Hepatic stellate cell (primary cell): ENCODE data around the gene RGPD6.
"Not testable (repeated sequence)": the region's sequence is repeated elsewhere in the genome, so short reads cannot be mapped to it uniquely, and the experiment has no call there.

ENCODE experiments used
- DNase-seq: peaks from one replicate; pipeline ENCODE4 v3.0.0; 2011; ENCODE audit warnings: low spot score

RGPD6 gene

DNA sequence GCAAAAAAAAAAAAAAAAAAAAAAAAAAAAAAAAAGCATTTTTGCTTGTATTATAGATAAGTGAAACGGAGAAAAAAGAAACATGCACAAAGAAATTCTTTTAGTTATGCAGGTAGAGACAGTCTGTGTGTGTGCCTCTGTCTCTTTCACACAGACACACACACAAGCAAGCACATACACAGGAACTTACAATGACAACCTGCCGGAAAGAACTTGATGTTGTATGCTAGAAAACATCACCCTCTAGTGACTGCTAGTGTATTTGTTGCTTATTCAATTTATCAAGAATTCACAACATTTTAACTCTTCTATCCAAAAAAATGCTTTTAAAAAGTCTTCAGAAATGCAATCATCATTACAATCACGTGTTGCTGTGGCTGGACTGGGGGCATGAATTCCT lies 95.8 kb downstream of the RGPD6 start:
- DNase-seq = not testable (repeated sequence)

DNA sequence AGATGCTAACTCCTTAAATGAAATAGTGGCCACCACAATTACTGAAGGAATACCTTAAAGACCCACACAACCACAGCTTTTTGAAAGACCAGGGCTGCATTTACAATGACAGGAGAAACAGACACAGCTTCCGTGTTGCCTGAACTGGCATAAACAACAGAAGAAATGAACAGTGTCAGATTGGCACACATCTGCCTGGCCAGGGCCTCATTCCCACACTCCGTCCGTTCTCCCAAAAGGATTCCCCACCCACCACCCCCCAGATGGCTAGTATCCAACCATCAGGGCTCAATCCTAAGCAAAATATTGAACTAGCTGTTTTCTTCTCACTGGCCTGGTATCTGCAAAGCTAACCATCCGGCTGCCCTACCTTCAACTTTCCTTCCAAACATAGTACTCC lies 96.9 kb downstream of the RGPD6 start:
- DNase-seq = not testable (repeated sequence)

DNA sequence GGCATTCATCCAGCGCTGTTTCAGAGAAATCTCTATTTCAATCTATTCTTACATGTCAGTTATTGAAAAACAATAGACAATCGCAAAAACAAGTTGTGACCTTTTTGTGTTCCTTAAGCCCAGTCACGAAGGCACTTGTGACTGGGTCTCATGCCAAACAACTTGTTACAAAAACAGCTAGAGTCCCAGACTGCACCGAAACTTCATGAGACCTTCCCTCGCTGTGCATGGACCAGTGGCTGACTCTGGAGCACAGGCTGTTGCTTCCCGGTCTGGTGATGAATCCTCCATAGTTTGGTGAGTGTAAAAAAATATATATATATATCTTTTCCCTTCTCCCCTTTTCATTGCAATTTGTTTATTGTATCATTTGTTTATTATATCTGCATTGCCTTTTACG lies 99.7 kb downstream of the RGPD6 start:
- DNase-seq = not testable (repeated sequence)

DNA sequence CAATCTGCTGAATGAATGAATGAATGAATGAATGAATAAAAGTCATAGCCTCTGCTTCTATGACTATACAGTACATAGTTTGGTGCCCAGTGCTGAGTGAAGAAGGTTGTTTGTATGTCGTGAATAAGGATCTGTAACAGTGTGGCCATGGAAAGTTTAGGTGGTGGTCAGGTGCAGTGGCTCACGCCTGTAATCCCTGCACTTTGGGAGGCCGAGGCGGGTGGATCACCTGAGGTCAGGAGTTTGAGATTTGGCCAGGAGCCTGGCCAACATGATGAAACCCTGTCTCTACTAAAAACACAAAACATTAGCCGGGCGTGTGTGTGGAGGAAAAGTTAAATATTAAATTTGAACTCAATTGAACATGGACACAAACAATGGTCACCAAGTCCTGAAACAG lies 100.1 kb downstream of the RGPD6 start:
- DNase-seq = not testable (repeated sequence)

DNA sequence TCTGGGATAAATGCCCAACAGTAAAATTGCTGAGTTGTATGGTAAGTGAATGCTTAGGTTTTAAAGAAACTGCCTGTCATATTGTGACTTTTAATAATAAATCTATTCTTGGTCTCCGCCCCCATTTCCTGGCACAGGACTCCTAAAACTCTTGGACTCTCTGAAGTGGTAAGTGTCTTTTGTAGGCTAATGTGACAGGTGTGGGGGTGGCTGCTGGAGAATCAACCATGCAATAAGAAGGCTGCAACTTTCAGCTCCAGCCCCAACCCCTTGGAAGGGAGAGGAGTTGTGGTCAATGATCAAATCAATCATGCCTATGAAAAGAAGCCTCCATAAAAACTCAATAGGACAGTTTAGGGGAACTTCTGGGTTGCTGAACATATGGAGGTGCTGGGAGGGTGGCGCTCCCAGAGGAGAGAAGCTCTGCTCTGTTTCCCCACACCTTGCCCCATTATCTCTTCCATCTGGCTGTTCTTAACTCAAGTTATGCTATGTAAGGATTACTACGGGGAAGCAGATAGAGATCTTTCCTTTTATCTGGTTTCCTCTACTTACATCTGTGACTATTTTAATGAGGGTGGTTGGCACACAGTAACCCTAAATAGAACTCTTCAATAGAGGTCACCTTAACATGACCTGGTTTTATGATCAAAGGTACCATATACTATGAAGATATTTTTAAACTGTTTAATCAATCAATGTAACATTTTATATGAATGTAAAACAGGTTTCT lies 101.2 kb downstream of the RGPD6 start:
- not testable (repeated sequence) for DNase-seq

DNA sequence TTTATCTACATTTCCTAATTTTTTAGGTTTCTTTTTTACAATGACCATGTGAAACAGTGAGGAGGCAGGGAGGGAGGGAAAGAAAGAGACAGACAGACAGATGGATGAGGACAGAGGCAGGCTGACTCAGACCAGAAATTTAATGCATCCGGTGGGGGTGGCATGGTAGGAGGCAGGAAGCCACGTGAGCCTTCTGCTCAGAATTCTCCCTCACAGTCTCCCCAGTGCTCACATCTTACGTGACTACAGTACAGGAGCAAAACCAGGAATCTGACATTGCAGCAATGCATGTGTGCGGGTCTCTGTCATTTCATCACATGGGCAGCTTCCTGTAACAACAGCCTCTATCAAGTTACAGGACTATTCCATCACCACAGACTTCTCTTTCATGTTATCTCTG lies 102.1 kb downstream of the RGPD6 start:
- not testable (repeated sequence) for DNase-seq

DNA sequence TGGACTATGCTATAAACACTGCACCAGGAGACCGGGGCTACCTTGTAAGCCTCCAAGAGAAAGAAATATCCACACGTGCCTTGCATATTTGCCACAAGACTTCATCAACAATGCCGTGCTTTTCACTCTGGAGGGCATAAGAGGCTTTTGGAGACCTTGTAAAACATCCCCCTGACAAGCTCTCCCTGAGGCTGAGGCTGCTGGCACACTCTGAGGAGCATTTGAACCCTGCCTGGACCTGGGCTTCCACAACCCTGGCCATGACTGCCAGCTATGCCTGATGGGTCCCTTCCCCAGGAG lies 104.0 kb downstream of the RGPD6 start:
- DNase-seq = not testable (repeated sequence)

DNA sequence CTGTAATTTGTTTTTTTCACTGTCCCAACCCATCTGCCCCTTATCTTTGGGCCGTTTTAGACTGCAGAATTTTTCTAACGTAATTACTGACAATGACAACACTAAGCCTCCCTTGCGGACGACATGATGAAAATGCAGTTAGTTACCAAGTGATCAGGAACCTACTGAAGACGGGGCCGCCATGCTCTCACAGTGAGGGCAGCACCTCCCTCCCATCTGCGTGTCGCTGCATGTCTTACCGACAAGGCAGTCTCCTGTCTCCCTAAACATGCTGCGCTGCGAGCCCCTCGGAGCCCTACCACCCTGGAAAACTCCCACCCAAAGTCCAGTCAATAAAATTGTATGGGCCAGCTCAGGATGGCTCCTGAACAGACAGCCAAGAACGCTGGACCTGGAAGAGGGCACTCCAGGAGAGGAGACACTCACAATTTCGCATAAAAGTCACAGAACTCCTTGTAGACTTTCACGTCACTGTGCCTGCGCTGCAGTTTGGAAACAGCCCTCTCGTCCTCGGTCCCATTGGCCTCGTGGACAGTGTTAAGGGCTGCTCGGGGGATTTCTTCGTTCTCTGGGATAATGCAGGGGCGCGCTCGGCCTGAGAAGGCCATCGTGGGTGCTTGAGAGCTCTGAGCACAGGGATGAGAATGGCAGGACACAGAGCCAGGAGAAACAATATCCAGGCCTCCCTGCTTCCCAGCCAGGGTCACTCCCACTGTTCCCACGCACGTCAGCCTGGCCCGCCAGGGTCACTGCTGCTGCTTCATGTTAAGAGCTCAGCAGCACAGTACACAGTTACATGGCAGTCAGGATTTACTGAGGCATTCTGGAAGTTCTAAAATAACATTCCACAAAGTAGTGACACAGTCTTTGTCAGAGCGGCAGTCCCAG lies 104.6 kb downstream of the RGPD6 start, which contains the start of gene LIMS4:
LIMS4 (minus strand) TSS at position 646 of the 888 bp plus-strand sequence; CDS start at position 608, 38 bp downstream.
- DNase-seq = not testable (repeated sequence)

DNA sequence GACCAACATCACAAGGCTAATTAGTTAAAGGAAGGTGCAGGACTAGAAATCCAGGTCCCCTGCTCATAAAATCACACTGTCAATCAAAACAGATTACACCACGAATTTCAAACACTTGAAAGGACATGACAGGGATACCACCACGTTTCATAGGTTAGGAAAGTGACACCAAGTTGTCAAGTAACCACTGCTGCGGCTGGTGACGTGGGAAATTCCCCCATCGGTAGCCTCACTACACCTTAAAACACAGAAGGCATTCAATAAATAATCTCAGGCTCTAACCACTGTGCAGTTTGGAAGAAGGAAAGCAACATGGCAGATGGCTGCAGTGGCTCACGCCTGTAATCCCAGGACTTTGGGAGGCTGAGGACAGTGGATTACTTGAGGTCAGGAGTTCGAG lies 108.1 kb downstream of the RGPD6 start:
- DNase-seq = not testable (repeated sequence)

DNA sequence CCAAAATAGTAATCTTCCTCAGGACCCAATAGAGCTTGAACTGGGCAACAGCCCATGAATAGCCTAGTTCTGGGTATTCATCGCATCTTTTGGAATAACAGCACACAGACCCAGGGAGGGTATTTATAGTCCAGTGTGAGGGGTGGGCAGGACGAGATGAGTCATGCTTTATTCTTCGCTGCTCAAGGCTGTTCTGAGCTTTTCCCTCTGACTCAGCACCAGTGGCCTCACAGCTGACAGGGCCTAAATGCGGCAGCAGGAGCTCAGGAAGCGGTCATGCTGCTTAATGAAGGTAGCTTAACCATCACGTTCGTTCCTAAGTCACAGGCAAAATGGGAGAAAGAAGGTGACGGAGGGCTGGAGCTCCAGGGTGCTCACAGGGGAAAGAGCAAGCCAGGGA lies 111.7 kb downstream of the RGPD6 start:
- DNase-seq = not testable (repeated sequence)
